ENCODE measurements around the gene PTP4A1.

- TF ChIP-seq, protein P1, sequence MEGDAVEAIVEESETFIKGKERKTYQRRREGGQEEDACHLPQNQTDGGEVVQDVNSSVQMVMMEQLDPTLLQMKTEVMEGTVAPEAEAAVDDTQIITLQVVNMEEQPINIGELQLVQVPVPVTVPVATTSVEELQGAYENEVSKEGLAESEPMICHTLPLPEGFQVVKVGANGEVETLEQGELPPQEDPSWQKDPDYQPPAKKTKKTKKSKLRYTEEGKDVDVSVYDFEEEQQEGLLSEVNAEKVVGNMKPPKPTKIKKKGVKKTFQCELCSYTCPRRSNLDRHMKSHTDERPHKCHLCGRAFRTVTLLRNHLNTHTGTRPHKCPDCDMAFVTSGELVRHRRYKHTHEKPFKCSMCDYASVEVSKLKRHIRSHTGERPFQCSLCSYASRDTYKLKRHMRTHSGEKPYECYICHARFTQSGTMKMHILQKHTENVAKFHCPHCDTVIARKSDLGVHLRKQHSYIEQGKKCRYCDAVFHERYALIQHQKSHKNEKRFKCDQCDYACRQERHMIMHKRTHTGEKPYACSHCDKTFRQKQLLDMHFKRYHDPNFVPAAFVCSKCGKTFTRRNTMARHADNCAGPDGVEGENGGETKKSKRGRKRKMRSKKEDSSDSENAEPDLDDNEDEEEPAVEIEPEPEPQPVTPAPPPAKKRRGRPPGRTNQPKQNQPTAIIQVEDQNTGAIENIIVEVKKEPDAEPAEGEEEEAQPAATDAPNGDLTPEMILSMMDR (IDR thresholded peaks at IDR 0.05) = no peak
- TF ChIP-seq EP300 (IDR thresholded peaks at IDR 0.05) (no peak), POLR2AphosphoS5 (IDR thresholded peaks at IDR 0.05) (no peak), POLR2A (IDR thresholded peaks at IDR 0.05) (no peak)
Measured at GRCh38 chr6:63546236-63546635, 26.0 kb upstream of the PTP4A1 start.

Measured in gastroesophageal sphincter (tissue), 3 donors.